LNCAP (cell line): ENCODE data around the gene RPGR.
A peak's percentile ranks its signal among the peaks of the same experiment; 100 is the strongest.

Experiments used
- CTCF ChIP-seq: fragments of 450-650 bp; IDR thresholded peaks from 2 replicates; pipeline ENCODE4 v1.5.1; 2017; ENCODE audit warnings: mild to moderate bottlenecking

The RPGR gene

GRCh38 chrX:38327007-38327774 lies at the start of gene RPGR:
Gene RPGR, minus strand, starts transcription at chrX:38327509. Its CDS starts 142 bp downstream, at chrX:38327367.
- peak; percentile 66 for TF ChIP-seq CTCF

- no peak for TF ChIP-seq CTCF
These were observed 49.4 kb upstream of the RPGR start for GRCh38 chrX:38376747-38377146.

- TF ChIP-seq CTCF: peak; percentile 46; the same call in 1 of the 2 replicates
These were observed 48.6 kb upstream of the RPGR start for GRCh38 chrX:38375891-38376290.

GRCh38 chrX:38374431-38374830 lies 47.1 kb upstream of the RPGR start:
- TF ChIP-seq CTCF: no peak

GRCh38 chrX:38371641-38372040 lies 44.3 kb upstream of the RPGR start:
- no peak for TF ChIP-seq CTCF

GRCh38 chrX:38368774-38369173 lies 41.5 kb upstream of the RPGR start:
- no peak for TF ChIP-seq CTCF

GRCh38 chrX:38365954-38366353 lies 38.6 kb upstream of the RPGR start:
- no peak for TF ChIP-seq CTCF
